ENCODE measurements around the gene TAF11L4. TPM values are rescaled to one million over a fixed set of nuclear protein-coding genes. Genes with fewer than 3 reads are reported as not detected.
"Not testable (repeated sequence)": the region's sequence is repeated elsewhere in the genome, so short reads cannot be mapped to it uniquely, and the experiment has no call there.

Gene TAF11L4
- polyA plus RNA-seq, 2 donors = not detected

- H3K36me3 ChIP-seq (ENCODE audit: control insufficient read depth in 2 of 2, insufficient read depth in 2 of 2, low read length in 1 of 2) = no peaks in the 10 kb centered on the region
- H3K4me3 ChIP-seq (ENCODE audit: low read depth in 1 of 2, low read length in 2 of 2) = no peak overlapping the region
- no peak overlapping the region for H3K27ac ChIP-seq (ENCODE audit: low read depth in 2 of 2, low read length in 1 of 2)
- 74 to 79% methylated on average over 4 of the region's 4 CpGs for WGBS, 2 donors
- H3K4me1 ChIP-seq (ENCODE audit: control insufficient read depth in 2 of 2, insufficient read depth in 2 of 2, low read length in 1 of 2) = no peaks in the 10 kb centered on the region
- no peaks in the 10 kb centered on the region for H3K27me3 ChIP-seq (ENCODE audit: control insufficient read depth in 1 of 2, insufficient read depth in 2 of 2, low read length in 2 of 2)
- H3K9me3 ChIP-seq (ENCODE audit: control insufficient read depth in 2 of 2, insufficient read depth in 1 of 2, low read depth in 1 of 2, low read length in 1 of 2) = no peaks in the 10 kb centered on the region
Observed at GRCh38 chr5:17497446-17497845, 24.2 kb upstream of the TAF11L4 start.

DNA sequence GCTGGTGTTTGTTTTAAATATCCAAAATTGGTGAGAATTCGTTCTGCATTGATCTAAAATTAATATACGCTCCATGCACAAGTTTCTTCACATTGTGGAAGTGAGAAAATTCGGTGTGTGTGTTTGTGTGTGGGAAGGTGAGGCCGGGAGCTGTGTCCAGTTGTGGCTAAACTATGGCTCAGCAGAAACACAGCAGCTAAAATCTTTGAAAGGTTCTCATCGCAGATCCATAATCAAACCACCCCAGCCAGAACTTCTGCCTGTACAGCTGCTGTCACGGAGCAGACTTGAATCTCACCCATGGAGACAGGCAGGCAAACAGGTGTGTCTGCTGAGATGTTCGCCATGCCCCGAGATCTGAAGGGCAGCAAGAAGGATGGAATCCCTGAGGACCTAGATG is 23.7 kb upstream of the TAF11L4 start, which contains the start of gene TAF11L2:
TAF11L2 (plus strand) TSS at position 301 of the 400 bp plus-strand sequence.
- H3K4me1 ChIP-seq (ENCODE audit: control insufficient read depth in 2 of 2, insufficient read depth in 2 of 2, low read length in 1 of 2); H3K9me3 ChIP-seq (ENCODE audit: control insufficient read depth in 2 of 2, insufficient read depth in 1 of 2, low read depth in 1 of 2, low read length in 1 of 2); H3K36me3 ChIP-seq (ENCODE audit: control insufficient read depth in 2 of 2, insufficient read depth in 2 of 2, low read length in 1 of 2); H3K27ac ChIP-seq (ENCODE audit: low read depth in 2 of 2, low read length in 1 of 2); H3K27me3 ChIP-seq (ENCODE audit: control insufficient read depth in 1 of 2, insufficient read depth in 2 of 2, low read length in 2 of 2); H3K4me3 ChIP-seq (ENCODE audit: low read depth in 1 of 2, low read length in 2 of 2): not testable (repeated sequence)
- 89 to 90% methylated on average over 8 of the region's 8 CpGs for WGBS, 2 donors

DNA sequence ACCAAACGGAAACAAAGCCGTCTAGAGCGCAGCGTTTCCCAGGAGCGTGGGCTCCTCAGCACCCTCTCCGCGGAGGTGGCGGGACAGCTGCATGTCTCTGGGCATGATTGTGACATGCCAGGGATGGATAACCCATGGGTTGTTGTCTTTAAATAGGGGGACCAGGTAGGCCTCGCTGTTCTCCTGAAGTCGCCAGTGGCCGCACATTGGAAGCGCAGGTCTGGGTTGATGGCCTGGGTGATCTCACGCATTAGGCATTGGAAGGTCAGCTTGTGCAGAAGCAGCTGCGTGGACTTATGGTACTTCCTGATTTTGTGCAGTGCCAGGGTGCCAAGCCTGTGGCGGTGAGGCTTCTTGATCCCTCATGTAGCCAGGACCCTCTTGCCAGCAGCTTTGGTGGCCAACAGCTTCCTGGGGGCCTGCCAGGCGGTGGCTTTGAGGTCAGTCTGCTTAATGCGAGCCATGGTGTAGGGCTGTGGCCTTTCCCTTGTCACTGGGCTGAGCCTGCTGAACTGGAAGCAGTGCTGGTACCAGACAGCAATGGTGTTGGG is 9.8 kb upstream of the TAF11L4 start:
- no peaks in the 10 kb centered on the region for H3K27me3 ChIP-seq (ENCODE audit: control insufficient read depth in 1 of 2, insufficient read depth in 2 of 2, low read length in 2 of 2)
- no peak overlapping the region for H3K27ac ChIP-seq (ENCODE audit: low read depth in 2 of 2, low read length in 1 of 2)
- WGBS, 2 donors = 93 to 94% methylated on average over 17 of the region's 17 CpGs
- no peaks in the 10 kb centered on the region for H3K9me3 ChIP-seq (ENCODE audit: control insufficient read depth in 2 of 2, insufficient read depth in 1 of 2, low read depth in 1 of 2, low read length in 1 of 2)
- H3K4me1 ChIP-seq (ENCODE audit: control insufficient read depth in 2 of 2, insufficient read depth in 2 of 2, low read length in 1 of 2) = no peaks in the 10 kb centered on the region
- H3K36me3 ChIP-seq (ENCODE audit: control insufficient read depth in 2 of 2, insufficient read depth in 2 of 2, low read length in 1 of 2) = no peaks in the 10 kb centered on the region
- no peak overlapping the region for H3K4me3 ChIP-seq (ENCODE audit: low read depth in 1 of 2, low read length in 2 of 2)

DNA sequence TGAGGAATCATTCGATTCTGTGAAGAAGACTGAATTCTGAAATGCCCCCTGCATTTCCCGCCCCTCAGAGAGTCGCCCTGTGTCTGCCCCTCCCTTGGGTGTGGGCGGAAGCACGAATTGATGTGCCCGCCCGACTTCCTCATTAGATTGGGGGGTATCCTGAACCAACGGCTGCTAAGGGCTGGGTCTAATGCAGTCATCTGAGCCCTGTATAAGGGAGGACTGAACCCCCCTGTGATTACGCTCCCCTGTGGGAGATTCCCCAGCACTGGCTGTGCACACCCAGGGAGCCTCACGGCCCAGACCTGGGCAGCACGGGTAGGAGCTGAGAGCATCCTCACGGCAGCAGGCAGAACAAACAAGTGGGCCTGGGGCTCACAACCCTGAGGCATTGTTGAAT is 4.1 kb upstream of the TAF11L4 start:
- not testable (repeated sequence) for H3K4me3 ChIP-seq (ENCODE audit: low read depth in 1 of 2, low read length in 2 of 2); H3K27ac ChIP-seq (ENCODE audit: low read depth in 2 of 2, low read length in 1 of 2); H3K9me3 ChIP-seq (ENCODE audit: control insufficient read depth in 2 of 2, insufficient read depth in 1 of 2, low read depth in 1 of 2, low read length in 1 of 2); H3K4me1 ChIP-seq (ENCODE audit: control insufficient read depth in 2 of 2, insufficient read depth in 2 of 2, low read length in 1 of 2); H3K36me3 ChIP-seq (ENCODE audit: control insufficient read depth in 2 of 2, insufficient read depth in 2 of 2, low read length in 1 of 2); H3K27me3 ChIP-seq (ENCODE audit: control insufficient read depth in 1 of 2, insufficient read depth in 2 of 2, low read length in 2 of 2)
- 83 to 86% methylated on average over 8 to 9 of the region's 12 CpGs for WGBS, 2 donors

DNA sequence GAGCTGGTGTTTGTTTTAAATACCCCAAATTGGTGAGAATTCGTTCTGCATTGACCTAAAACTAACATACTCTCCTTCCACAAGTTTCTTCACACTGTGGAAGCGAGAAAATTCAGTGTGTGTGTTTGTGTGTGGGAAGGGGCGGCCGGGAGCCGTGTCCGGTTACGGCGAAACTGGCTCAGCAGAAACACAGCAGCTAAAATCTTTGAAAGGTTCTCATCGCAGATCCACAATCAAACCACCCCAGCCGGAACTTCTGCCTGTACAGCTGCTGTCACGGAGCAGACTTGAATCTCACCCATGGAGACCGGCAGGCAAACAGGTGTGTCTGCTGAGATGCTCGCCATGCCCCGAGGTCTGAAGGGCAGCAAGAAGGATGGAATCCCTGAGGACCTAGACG is 3.5 kb upstream of the TAF11L4 start, which contains the start of gene TAF11L3:
TAF11L3 (plus strand) TSS at position 301 of the 400 bp plus-strand sequence.
- H3K27ac ChIP-seq (ENCODE audit: low read depth in 2 of 2, low read length in 1 of 2); H3K9me3 ChIP-seq (ENCODE audit: control insufficient read depth in 2 of 2, insufficient read depth in 1 of 2, low read depth in 1 of 2, low read length in 1 of 2); H3K27me3 ChIP-seq (ENCODE audit: control insufficient read depth in 1 of 2, insufficient read depth in 2 of 2, low read length in 2 of 2); H3K4me1 ChIP-seq (ENCODE audit: control insufficient read depth in 2 of 2, insufficient read depth in 2 of 2, low read length in 1 of 2); H3K36me3 ChIP-seq (ENCODE audit: control insufficient read depth in 2 of 2, insufficient read depth in 2 of 2, low read length in 1 of 2); H3K4me3 ChIP-seq (ENCODE audit: low read depth in 1 of 2, low read length in 2 of 2): not testable (repeated sequence)
- no CpG with 5 or more reads among the region's 15 CpGs for WGBS, 2 donors

GRCh38 chr5:17519508-17519907 is 2.1 kb upstream of the TAF11L4 start:
- H3K4me1 ChIP-seq (ENCODE audit: control insufficient read depth in 2 of 2, insufficient read depth in 2 of 2, low read length in 1 of 2); H3K9me3 ChIP-seq (ENCODE audit: control insufficient read depth in 2 of 2, insufficient read depth in 1 of 2, low read depth in 1 of 2, low read length in 1 of 2); H3K27me3 ChIP-seq (ENCODE audit: control insufficient read depth in 1 of 2, insufficient read depth in 2 of 2, low read length in 2 of 2); H3K36me3 ChIP-seq (ENCODE audit: control insufficient read depth in 2 of 2, insufficient read depth in 2 of 2, low read length in 1 of 2); H3K27ac ChIP-seq (ENCODE audit: low read depth in 2 of 2, low read length in 1 of 2); H3K4me3 ChIP-seq (ENCODE audit: low read depth in 1 of 2, low read length in 2 of 2): not testable (repeated sequence)
- 92 to 94% methylated on average over 8 of the region's 14 CpGs for WGBS, 2 donors

DNA sequence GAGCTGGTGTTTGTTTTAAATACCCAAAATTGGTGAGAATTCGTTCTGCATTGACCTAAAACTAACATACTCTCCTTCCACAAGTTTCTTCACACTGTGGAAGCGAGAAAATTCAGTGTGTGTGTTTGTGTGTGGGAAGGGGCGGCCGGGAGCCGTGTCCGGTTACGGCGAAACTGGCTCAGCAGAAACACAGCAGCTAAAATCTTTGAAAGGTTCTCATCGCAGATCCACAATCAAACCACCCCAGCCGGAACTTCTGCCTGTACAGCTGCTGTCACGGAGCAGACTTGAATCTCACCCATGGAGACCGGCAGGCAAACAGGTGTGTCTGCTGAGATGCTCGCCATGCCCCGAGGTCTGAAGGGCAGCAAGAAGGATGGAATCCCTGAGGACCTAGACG is 3.3 kb downstream of the TAF11L4 start, which contains the start of gene TAF11L5:
TAF11L5 (plus strand) TSS at position 301 of the 400 bp plus-strand sequence.
- no CpG with 5 or more reads among the region's 15 CpGs for WGBS, 2 donors
- H3K4me1 ChIP-seq (ENCODE audit: control insufficient read depth in 2 of 2, insufficient read depth in 2 of 2, low read length in 1 of 2); H3K36me3 ChIP-seq (ENCODE audit: control insufficient read depth in 2 of 2, insufficient read depth in 2 of 2, low read length in 1 of 2); H3K27me3 ChIP-seq (ENCODE audit: control insufficient read depth in 1 of 2, insufficient read depth in 2 of 2, low read length in 2 of 2); H3K4me3 ChIP-seq (ENCODE audit: low read depth in 1 of 2, low read length in 2 of 2); H3K9me3 ChIP-seq (ENCODE audit: control insufficient read depth in 2 of 2, insufficient read depth in 1 of 2, low read depth in 1 of 2, low read length in 1 of 2); H3K27ac ChIP-seq (ENCODE audit: low read depth in 2 of 2, low read length in 1 of 2): not testable (repeated sequence)

DNA sequence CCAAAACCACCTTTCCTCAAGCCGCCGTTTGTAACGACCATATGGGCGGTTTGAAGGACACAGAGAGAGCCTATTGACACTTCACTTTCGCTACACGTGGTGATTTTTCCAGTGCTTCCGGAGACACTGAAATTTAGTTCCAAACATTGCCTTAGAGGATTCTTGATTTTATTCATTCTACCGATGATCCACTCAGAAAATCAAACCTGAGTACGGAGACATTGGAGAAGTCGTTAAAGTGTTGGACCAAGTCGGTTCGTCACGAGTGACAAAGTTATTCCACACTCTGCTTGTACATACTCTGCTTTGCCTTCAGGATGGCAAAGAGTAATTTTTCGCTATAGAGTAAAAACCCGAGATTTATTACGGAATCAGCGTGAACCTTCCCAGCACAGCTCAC is 4.9 kb downstream of the TAF11L4 start:
- not testable (repeated sequence) for H3K4me1 ChIP-seq (ENCODE audit: control insufficient read depth in 2 of 2, insufficient read depth in 2 of 2, low read length in 1 of 2); H3K27ac ChIP-seq (ENCODE audit: low read depth in 2 of 2, low read length in 1 of 2); H3K27me3 ChIP-seq (ENCODE audit: control insufficient read depth in 1 of 2, insufficient read depth in 2 of 2, low read length in 2 of 2); H3K4me3 ChIP-seq (ENCODE audit: low read depth in 1 of 2, low read length in 2 of 2); H3K9me3 ChIP-seq (ENCODE audit: control insufficient read depth in 2 of 2, insufficient read depth in 1 of 2, low read depth in 1 of 2, low read length in 1 of 2); H3K36me3 ChIP-seq (ENCODE audit: control insufficient read depth in 2 of 2, insufficient read depth in 2 of 2, low read length in 1 of 2)
- WGBS, 2 donors = 92 to 96% methylated on average over 9 of the region's 17 CpGs

DNA sequence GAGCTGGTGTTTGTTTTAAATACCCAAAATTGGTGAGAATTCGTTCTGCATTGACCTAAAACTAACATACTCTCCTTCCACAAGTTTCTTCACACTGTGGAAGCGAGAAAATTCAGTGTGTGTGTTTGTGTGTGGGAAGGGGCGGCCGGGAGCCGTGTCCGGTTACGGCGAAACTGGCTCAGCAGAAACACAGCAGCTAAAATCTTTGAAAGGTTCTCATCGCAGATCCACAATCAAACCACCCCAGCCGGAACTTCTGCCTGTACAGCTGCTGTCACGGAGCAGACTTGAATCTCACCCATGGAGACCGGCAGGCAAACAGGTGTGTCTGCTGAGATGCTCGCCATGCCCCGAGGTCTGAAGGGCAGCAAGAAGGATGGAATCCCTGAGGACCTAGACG is 6.8 kb downstream of the TAF11L4 start, which contains the start of gene TAF11L6:
TAF11L6 (plus strand) TSS at position 301 of the 400 bp plus-strand sequence.
- no CpG with 5 or more reads among the region's 15 CpGs for WGBS, 2 donors
- H3K27me3 ChIP-seq (ENCODE audit: control insufficient read depth in 1 of 2, insufficient read depth in 2 of 2, low read length in 2 of 2); H3K36me3 ChIP-seq (ENCODE audit: control insufficient read depth in 2 of 2, insufficient read depth in 2 of 2, low read length in 1 of 2); H3K9me3 ChIP-seq (ENCODE audit: control insufficient read depth in 2 of 2, insufficient read depth in 1 of 2, low read depth in 1 of 2, low read length in 1 of 2); H3K27ac ChIP-seq (ENCODE audit: low read depth in 2 of 2, low read length in 1 of 2); H3K4me1 ChIP-seq (ENCODE audit: control insufficient read depth in 2 of 2, insufficient read depth in 2 of 2, low read length in 1 of 2); H3K4me3 ChIP-seq (ENCODE audit: low read depth in 1 of 2, low read length in 2 of 2): not testable (repeated sequence)

Measured in esophagus (tissue), 2 donors.